Thyroid gland (tissue), 4 donors: ENCODE results near the gene CYP46A1.

Experiments
- POLR2A ChIP-seq, 2 donors: fragments of 450-650 bp; IDR thresholded peaks; one replicate each; pipeline ENCODE4 v1.6.1; 2017; ENCODE audit warnings: antibody characterized with exemption in 2 of 2, mild to moderate bottlenecking in 2 of 2, moderate library complexity in 1 of 2
- TF ChIP-seq, protein P1 (sequence below), 6 experiments: fragments of 200-600 bp in 3 of 6; fragments of 450-650 bp in 3 of 6; sonication (generic) in 3 of 6; IDR thresholded peaks; one replicate each; pipeline ENCODE4 v1.5.1; 2016 to 2019; ENCODE audit warnings: antibody characterized with exemption in 6 of 6, mild to moderate bottlenecking in 2 of 6, inconsistent platforms in 1 of 6, moderate library complexity in 1 of 6

DNA sequence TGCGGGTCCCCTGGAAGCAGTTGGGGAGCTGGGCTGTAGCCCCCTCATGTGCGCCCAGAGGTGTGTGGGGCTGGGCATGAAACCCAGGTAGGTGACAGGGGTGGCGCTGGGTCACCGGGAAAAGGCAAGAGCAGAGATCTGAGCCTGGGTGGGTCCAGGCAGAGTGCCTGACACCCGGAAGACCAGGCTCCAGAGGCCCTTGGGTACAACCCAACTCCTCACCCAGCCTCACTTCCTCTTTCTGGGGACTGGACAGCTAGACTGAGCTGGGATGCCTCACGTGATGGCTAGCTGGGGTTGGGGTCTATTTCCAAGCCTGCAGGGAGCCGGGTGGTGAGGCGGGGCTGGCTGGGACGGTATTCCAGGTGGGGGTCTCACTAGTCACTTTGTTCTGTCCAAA is 16.3 kb upstream of the CYP46A1 start:
- TF ChIP-seq, protein P1, sequence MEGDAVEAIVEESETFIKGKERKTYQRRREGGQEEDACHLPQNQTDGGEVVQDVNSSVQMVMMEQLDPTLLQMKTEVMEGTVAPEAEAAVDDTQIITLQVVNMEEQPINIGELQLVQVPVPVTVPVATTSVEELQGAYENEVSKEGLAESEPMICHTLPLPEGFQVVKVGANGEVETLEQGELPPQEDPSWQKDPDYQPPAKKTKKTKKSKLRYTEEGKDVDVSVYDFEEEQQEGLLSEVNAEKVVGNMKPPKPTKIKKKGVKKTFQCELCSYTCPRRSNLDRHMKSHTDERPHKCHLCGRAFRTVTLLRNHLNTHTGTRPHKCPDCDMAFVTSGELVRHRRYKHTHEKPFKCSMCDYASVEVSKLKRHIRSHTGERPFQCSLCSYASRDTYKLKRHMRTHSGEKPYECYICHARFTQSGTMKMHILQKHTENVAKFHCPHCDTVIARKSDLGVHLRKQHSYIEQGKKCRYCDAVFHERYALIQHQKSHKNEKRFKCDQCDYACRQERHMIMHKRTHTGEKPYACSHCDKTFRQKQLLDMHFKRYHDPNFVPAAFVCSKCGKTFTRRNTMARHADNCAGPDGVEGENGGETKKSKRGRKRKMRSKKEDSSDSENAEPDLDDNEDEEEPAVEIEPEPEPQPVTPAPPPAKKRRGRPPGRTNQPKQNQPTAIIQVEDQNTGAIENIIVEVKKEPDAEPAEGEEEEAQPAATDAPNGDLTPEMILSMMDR (IDR thresholded peaks at IDR 0.05), result no peak
- TF ChIP-seq POLR2A (IDR thresholded peaks at IDR 0.05), result no peak
